ENCODE measurements around the gene PFKFB3.
A peak's percentile ranks its signal among the peaks of the same experiment; 100 is the strongest.
"Not testable (repeated sequence)": the region's sequence is repeated elsewhere in the genome, so short reads cannot be mapped to it uniquely, and the experiment has no call there.

PFKFB3 gene

DNA sequence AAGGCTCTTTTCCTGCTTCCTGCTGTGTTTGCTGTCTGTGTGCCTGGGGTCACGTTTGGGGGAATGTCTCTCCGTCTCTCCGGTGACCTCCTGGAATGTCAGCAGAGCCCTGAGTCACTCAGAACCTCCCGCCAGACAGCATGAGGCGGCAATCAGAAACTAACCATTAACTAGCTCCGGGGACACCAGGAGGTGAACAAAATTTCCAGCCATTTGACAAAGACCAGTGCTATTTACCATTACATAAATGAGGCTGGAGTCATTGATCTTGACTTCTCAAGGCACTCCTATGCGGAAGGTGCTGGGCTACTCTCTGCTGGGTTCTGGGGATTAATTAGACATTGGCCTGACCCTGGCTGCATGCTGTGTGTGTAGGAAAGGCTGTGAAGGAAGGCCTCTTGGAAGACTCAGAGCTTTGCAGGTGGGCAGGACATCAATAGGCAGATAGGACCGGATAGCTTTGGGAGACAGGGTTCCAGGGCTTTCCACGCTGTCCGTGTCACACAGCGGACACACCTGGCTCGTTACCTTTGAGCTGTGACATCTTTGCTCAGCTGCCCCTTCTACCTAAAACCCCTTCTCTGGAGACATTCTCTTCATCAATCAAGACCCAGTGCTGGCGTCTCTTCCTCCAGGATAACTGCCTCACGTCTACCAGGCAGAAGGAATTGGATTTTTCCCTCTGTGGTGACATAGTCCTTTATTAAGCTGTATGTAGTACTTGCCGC, 77.0 kb downstream of the PFKFB3 start:
- Histone ChIP-seq H3K4me3 (ENCODE audit: low read depth in 1 of 2, low read length in 2 of 2) (no peak overlapping the region), H3K4me1 (ENCODE audit: control insufficient read depth in 1 of 2, insufficient read depth in 2 of 2, low read length in 2 of 2) (peaks cover 0 to 3% of the 10 kb centered on the region in 2 donors), H3K27ac (ENCODE audit: low read length) (peak overlapping the region; percentile 19), H3K27me3 (ENCODE audit: low read depth, low read length) (no peaks in the 10 kb centered on the region), H3K36me3 (ENCODE audit: control insufficient read depth in 1 of 2, insufficient read depth in 2 of 2, low read length in 2 of 2) (no peaks in the 10 kb centered on the region), H3K9me3 (ENCODE audit: control insufficient read depth in 1 of 2, low read length in 2 of 2) (no peaks in the 10 kb centered on the region)

DNA sequence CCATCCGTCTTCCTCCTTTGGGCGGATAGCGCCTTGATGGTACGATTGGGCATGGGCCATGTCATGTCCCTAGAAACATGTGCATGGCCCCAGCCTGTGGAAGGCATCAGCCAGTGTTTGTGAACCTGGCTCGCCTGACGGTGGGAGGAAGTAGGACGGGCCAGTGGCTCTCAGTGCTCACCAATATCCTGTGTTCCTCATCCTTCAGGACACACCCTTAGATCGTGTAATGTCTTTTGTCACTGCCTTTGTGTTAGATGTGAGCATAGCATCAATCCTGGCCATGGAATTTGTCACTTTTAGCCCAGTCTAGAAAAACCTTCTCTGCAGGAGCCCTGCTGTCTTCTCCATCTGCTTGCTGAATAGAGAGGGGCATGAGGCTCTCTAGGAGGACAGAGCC, 77.6 kb downstream of the PFKFB3 start:
- no peaks in the 10 kb centered on the region for H3K9me3 ChIP-seq (ENCODE audit: control insufficient read depth in 1 of 2, low read length in 2 of 2)
- H3K36me3 ChIP-seq (ENCODE audit: control insufficient read depth in 1 of 2, insufficient read depth in 2 of 2, low read length in 2 of 2) = no peaks in the 10 kb centered on the region
- H3K4me3 ChIP-seq (ENCODE audit: low read depth in 1 of 2, low read length in 2 of 2) = no peak overlapping the region
- H3K4me1 ChIP-seq (ENCODE audit: control insufficient read depth in 1 of 2, insufficient read depth in 2 of 2, low read length in 2 of 2) = peaks cover 0 to 3% of the 10 kb centered on the region in 2 donors
- H3K27me3 ChIP-seq (ENCODE audit: low read depth, low read length) = no peaks in the 10 kb centered on the region
- no peak overlapping the region for H3K27ac ChIP-seq (ENCODE audit: low read length)

DNA sequence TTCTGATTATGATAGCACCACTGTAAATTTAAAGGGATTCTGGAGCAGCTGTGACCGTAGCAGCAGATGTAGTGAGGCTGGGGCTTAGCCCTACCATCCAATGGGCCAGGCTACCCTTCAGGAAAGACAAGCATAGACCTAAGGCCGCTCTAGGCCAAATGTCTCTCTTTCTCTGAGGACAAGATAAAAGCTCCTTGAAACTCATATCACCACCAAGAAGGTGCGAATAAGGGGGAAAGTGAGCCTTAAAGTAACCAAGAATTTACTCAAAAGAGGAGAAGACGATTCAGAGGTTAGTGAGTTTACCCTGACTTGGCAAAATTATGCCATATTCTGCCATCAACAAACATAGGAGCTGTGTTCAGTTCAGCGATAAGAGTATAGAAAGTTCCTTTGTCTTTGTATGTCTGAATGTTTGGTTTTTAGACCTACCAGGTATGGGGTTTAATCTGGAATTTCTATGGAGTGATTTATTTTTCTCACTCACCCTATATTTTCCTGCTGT, 79.8 kb downstream of the PFKFB3 start:
- peaks cover 0 to 3% of the 10 kb centered on the region in 2 donors for H3K4me1 ChIP-seq (ENCODE audit: control insufficient read depth in 1 of 2, insufficient read depth in 2 of 2, low read length in 2 of 2)
- no peaks in the 10 kb centered on the region for H3K27me3 ChIP-seq (ENCODE audit: low read depth, low read length)
- no peaks in the 10 kb centered on the region for H3K36me3 ChIP-seq (ENCODE audit: control insufficient read depth in 1 of 2, insufficient read depth in 2 of 2, low read length in 2 of 2)
- no peak overlapping the region for H3K4me3 ChIP-seq (ENCODE audit: low read depth in 1 of 2, low read length in 2 of 2)
- H3K27ac ChIP-seq (ENCODE audit: low read length) = no peak overlapping the region
- no peaks in the 10 kb centered on the region for H3K9me3 ChIP-seq (ENCODE audit: control insufficient read depth in 1 of 2, low read length in 2 of 2)

DNA sequence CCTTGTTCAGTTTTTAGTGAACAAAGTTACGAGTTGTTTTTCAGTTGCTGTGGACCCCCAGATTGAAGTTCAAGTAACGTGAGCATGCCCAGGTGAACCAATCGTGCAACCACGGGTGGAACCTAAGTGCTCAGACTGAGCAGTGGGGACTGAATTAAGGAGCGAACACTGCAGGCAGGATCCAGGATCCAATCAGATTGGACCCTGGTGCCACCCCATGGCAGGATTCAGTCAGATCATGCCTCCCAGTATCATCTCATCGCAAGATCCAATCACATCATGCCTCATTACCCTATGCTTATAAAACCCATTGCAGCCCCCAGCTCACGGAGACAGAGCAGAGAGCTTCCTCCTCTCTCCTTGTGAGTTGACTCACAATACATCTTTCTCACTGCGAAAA, 80.9 kb downstream of the PFKFB3 start:
- H3K9me3 ChIP-seq (ENCODE audit: control insufficient read depth in 1 of 2, low read length in 2 of 2) = no peaks in the 10 kb centered on the region
- no peak overlapping the region for H3K4me3 ChIP-seq (ENCODE audit: low read depth in 1 of 2, low read length in 2 of 2)
- no peak overlapping the region for H3K27ac ChIP-seq (ENCODE audit: low read length)

DNA sequence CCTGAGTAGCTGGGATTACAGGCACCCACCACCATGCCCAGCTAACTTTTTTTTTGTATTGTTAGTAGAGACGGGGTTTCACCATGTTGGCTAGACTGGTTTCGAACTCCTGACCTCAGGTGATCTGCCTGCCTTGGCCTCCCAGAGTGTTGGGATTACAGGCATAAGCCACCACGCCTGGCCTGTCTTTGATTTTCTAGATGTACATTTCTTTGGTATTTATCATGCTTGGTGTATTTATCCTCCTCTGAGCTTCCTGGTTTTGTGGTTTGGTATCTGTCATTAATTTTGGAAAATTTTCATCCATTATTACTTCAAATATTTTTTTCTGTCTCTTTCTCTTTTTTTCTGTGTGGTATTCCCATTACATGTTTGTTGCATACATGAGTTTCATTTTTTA, 87.9 kb downstream of the PFKFB3 start:
- not testable (repeated sequence) for H3K36me3 ChIP-seq (ENCODE audit: control insufficient read depth in 1 of 2, insufficient read depth in 2 of 2, low read length in 2 of 2); H3K27me3 ChIP-seq (ENCODE audit: low read depth, low read length); H3K4me1 ChIP-seq (ENCODE audit: control insufficient read depth in 1 of 2, insufficient read depth in 2 of 2, low read length in 2 of 2); H3K9me3 ChIP-seq (ENCODE audit: control insufficient read depth in 1 of 2, low read length in 2 of 2); H3K4me3 ChIP-seq (ENCODE audit: low read depth in 1 of 2, low read length in 2 of 2); H3K27ac ChIP-seq (ENCODE audit: low read length)

More for the DNA sequence above, 80.9 kb downstream of the PFKFB3 start:
- Histone ChIP-seq H3K27me3 (ENCODE audit: low read depth, low read length) (no peaks in the 10 kb centered on the region), H3K4me1 (ENCODE audit: control insufficient read depth in 1 of 2, insufficient read depth in 2 of 2, low read length in 2 of 2) (peaks cover 0 to 3% of the 10 kb centered on the region in 2 donors), H3K36me3 (ENCODE audit: control insufficient read depth in 1 of 2, insufficient read depth in 2 of 2, low read length in 2 of 2) (no peaks in the 10 kb centered on the region)

DNA sequence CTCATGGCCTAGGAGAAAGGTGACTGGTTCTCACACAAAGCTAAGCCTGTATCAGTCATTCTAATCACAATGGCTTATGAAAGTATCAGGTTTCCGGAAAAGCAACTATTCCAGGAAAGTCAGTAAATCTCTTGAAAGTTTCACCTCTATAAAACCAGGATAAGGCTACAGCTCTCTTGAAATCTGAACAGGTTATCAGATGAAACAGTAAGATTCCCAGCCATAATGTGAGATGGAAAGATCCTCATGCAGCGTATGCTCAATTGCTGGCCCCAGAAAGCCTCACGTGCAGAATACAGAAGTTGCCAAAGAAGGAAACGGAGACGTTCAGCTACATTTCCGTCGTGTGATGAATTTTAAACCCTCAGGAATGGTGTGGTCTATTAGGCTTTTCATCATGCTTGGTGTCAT, 90.0 kb downstream of the PFKFB3 start:
- Histone ChIP-seq H3K9me3 (ENCODE audit: control insufficient read depth in 1 of 2, low read length in 2 of 2) (no peaks in the 10 kb centered on the region), H3K27ac (ENCODE audit: low read length) (no peak overlapping the region), H3K36me3 (ENCODE audit: control insufficient read depth in 1 of 2, insufficient read depth in 2 of 2, low read length in 2 of 2) (no peaks in the 10 kb centered on the region), H3K4me3 (ENCODE audit: low read depth in 1 of 2, low read length in 2 of 2) (no peak overlapping the region), H3K27me3 (ENCODE audit: low read depth, low read length) (no peaks in the 10 kb centered on the region), H3K4me1 (ENCODE audit: control insufficient read depth in 1 of 2, insufficient read depth in 2 of 2, low read length in 2 of 2) (no peaks in the 10 kb centered on the region)

DNA sequence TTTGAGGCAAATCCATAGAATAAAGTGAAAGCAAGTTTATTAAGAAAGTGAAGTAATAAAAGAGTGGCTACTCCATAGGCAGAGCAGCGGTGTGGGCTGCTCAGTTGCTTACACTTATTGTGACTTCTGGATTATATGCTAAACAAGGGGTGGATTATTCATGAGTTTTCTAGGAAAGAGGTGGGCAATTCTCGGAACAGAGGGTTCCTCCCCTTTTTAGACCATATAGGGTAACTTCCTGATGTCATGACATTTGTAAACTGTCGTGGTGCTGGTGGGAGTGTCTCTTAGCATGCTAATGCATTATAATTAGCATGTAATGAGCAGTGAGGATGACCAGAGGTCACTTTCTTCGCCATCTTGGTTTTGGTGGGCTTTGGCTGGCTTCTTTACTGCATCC, 93.7 kb downstream of the PFKFB3 start:
- H3K9me3 ChIP-seq (ENCODE audit: control insufficient read depth in 1 of 2, low read length in 2 of 2); H3K4me1 ChIP-seq (ENCODE audit: control insufficient read depth in 1 of 2, insufficient read depth in 2 of 2, low read length in 2 of 2); H3K27me3 ChIP-seq (ENCODE audit: low read depth, low read length); H3K27ac ChIP-seq (ENCODE audit: low read length); H3K36me3 ChIP-seq (ENCODE audit: control insufficient read depth in 1 of 2, insufficient read depth in 2 of 2, low read length in 2 of 2); H3K4me3 ChIP-seq (ENCODE audit: low read depth in 1 of 2, low read length in 2 of 2): not testable (repeated sequence)

DNA sequence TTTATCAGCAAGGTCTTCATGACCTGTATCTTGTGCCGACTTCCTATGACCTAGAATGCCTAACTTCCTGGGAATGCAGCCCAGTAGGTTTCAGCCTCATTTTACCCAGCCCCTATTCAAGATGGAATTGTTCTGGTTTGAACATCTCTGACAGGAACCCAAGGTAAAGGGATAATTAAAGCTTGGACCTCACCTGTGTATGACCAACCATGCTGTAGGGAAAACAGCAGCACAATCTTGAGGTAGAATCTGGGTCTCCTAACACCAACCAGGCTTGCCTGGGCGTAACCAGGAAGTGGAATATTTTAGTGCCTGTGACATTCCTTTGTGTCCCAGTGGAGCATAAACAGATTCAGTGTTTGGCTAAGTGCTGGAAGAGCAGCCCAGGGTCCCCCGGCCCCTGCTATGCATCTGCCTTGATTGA, 94.1 kb downstream of the PFKFB3 start:
- Histone ChIP-seq H3K4me3 (ENCODE audit: low read depth in 1 of 2, low read length in 2 of 2) (no peak overlapping the region), H3K36me3 (ENCODE audit: control insufficient read depth in 1 of 2, insufficient read depth in 2 of 2, low read length in 2 of 2) (no peaks in the 10 kb centered on the region), H3K9me3 (ENCODE audit: control insufficient read depth in 1 of 2, low read length in 2 of 2) (no peaks in the 10 kb centered on the region), H3K27me3 (ENCODE audit: low read depth, low read length) (no peaks in the 10 kb centered on the region), H3K4me1 (ENCODE audit: control insufficient read depth in 1 of 2, insufficient read depth in 2 of 2, low read length in 2 of 2) (no peaks in the 10 kb centered on the region), H3K27ac (ENCODE audit: low read length) (no peak overlapping the region)

DNA sequence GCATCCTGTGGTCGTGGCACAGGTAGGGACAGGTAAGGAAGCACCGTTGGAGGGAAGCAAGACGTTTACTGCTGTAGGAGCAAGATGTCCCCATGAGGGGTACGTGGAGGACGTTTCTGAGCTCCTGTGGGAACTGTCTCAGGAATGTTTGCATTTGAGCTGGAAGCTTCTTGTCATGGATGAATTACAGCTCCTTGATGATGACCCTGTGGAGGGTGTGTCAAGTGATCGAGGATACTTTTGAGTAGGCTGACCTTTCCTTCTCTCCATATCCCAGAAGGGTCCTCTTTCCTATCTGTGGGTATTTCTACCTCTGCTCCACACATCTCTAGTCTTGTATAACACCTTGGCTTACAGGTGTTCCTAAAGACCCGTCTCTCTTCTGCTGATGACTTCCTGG, 94.8 kb downstream of the PFKFB3 start:
- no peak overlapping the region for H3K27ac ChIP-seq (ENCODE audit: low read length)
- no peak overlapping the region for H3K4me3 ChIP-seq (ENCODE audit: low read depth in 1 of 2, low read length in 2 of 2)
- H3K4me1 ChIP-seq (ENCODE audit: control insufficient read depth in 1 of 2, insufficient read depth in 2 of 2, low read length in 2 of 2) = no peaks in the 10 kb centered on the region
- H3K9me3 ChIP-seq (ENCODE audit: control insufficient read depth in 1 of 2, low read length in 2 of 2) = no peaks in the 10 kb centered on the region
- no peaks in the 10 kb centered on the region for H3K36me3 ChIP-seq (ENCODE audit: control insufficient read depth in 1 of 2, insufficient read depth in 2 of 2, low read length in 2 of 2)
- H3K27me3 ChIP-seq (ENCODE audit: low read depth, low read length) = no peaks in the 10 kb centered on the region

DNA sequence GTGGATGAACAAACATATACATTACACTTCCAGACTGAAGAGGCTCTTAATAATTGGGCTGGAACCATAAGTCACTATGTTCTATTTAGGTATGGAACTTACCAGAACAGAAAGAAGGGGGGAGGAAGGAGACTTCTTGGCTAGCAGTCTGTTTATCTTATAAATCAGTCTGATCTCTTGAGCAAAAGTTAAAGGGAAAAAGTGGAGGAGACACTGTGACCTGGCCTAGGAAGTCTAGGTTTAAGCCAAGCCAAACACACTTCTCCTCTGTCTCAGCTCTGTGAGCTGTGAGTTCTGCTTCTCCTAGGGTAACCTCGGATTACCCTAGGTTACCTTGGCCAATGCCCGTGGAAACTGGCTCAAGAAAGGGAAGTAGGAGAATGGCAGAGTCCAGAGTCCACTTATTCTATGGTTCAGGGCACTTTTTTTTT, 95.2 kb downstream of the PFKFB3 start:
- Histone ChIP-seq H3K27ac (ENCODE audit: low read length) (no peak overlapping the region), H3K9me3 (ENCODE audit: control insufficient read depth in 1 of 2, low read length in 2 of 2) (no peaks in the 10 kb centered on the region), H3K4me3 (ENCODE audit: low read depth in 1 of 2, low read length in 2 of 2) (no peak overlapping the region), H3K27me3 (ENCODE audit: low read depth, low read length) (no peaks in the 10 kb centered on the region), H3K36me3 (ENCODE audit: control insufficient read depth in 1 of 2, insufficient read depth in 2 of 2, low read length in 2 of 2) (no peaks in the 10 kb centered on the region), H3K4me1 (ENCODE audit: control insufficient read depth in 1 of 2, insufficient read depth in 2 of 2, low read length in 2 of 2) (no peaks in the 10 kb centered on the region)

DNA sequence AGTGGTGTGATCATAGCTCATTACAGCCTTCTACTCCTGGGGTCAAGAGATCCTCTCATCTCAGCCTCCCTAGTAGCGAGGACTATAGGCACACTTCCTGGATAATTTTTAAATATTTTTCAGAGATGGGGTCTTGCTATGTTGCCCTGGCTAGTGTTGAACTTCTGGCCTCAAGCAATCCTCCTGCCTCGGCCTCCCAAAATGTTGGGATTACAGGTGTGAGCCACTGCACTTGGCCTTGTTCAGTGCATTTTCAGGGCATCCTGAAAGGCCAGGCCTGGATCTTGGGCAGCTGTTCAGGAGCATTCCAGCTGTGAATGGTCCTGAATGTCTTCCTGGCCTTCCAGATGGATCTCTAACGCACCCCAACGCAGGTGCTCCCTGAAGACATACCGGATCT, 95.7 kb downstream of the PFKFB3 start:
- no peaks in the 10 kb centered on the region for H3K36me3 ChIP-seq (ENCODE audit: control insufficient read depth in 1 of 2, insufficient read depth in 2 of 2, low read length in 2 of 2)
- H3K27ac ChIP-seq (ENCODE audit: low read length) = no peak overlapping the region
- H3K4me1 ChIP-seq (ENCODE audit: control insufficient read depth in 1 of 2, insufficient read depth in 2 of 2, low read length in 2 of 2) = no peaks in the 10 kb centered on the region
- no peak overlapping the region for H3K4me3 ChIP-seq (ENCODE audit: low read depth in 1 of 2, low read length in 2 of 2)
- H3K9me3 ChIP-seq (ENCODE audit: control insufficient read depth in 1 of 2, low read length in 2 of 2) = no peaks in the 10 kb centered on the region
- no peaks in the 10 kb centered on the region for H3K27me3 ChIP-seq (ENCODE audit: low read depth, low read length)

DNA sequence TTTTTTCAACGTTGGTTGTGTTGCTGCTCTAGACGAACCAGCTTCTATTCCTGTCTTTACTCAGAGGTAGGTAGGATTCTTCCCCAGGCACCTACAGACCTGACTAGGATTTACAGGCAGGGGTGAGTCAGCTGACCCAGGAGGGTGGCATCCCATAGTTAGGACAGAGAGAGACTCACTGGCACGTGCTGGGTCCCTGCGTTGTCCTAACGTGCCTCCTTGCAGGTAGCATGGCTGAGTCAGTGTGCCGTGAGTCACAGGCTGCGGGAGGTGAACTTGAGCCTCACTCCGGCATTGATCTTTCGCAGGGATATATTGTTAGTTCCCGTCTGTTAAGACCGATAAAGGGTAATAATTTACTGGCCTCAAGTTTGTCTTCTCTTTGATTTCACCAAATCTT, 96.5 kb downstream of the PFKFB3 start:
- no peaks in the 10 kb centered on the region for H3K27me3 ChIP-seq (ENCODE audit: low read depth, low read length)
- no peaks in the 10 kb centered on the region for H3K4me1 ChIP-seq (ENCODE audit: control insufficient read depth in 1 of 2, insufficient read depth in 2 of 2, low read length in 2 of 2)
- no peaks in the 10 kb centered on the region for H3K36me3 ChIP-seq (ENCODE audit: control insufficient read depth in 1 of 2, insufficient read depth in 2 of 2, low read length in 2 of 2)
- no peak overlapping the region for H3K27ac ChIP-seq (ENCODE audit: low read length)
- H3K4me3 ChIP-seq (ENCODE audit: low read depth in 1 of 2, low read length in 2 of 2) = no peak overlapping the region
- H3K9me3 ChIP-seq (ENCODE audit: control insufficient read depth in 1 of 2, low read length in 2 of 2) = no peaks in the 10 kb centered on the region

Data from muscle layer of duodenum (tissue), 2 donors.